Measurements from ENCODE around the gene KCNK10. TPM values are rescaled to one million over a fixed set of nuclear protein-coding genes. Genes with fewer than 3 reads are reported as not detected.

Gene KCNK10
- total RNA-seq, 1 donor from 2014 or later: not detected

- peaks cover 66% of the 10 kb centered on the region for H3K27me3 Mint-ChIP-seq
- DNase-seq: no peak
- H3K4me3 Mint-ChIP-seq: no peak overlapping the region
- H3K27ac Mint-ChIP-seq: no peak overlapping the region
- H3K36me3 Mint-ChIP-seq (ENCODE audit: low read depth): no peaks in the 10 kb centered on the region
- peaks cover 2% of the 10 kb centered on the region for H3K4me1 Mint-ChIP-seq
- no peaks in the 10 kb centered on the region for H3K9me3 Mint-ChIP-seq
- intact Hi-C loops (cut with micrococcal nuclease): no loop called here
Observed at GRCh38 chr14:88326352-88327103, 3.5 kb upstream of the KCNK10 start.

GRCh38 chr14:88325883-88326282, 2.8 kb upstream of the KCNK10 start:
- DNase-seq: no peak
- intact Hi-C loops (cut with micrococcal nuclease): no loop called here
- Mint-ChIP-seq H3K36me3 (ENCODE audit: low read depth) (no peaks in the 10 kb centered on the region), H3K4me1 (peaks cover 2% of the 10 kb centered on the region), H3K27ac (no peak overlapping the region), H3K9me3 (no peaks in the 10 kb centered on the region), H3K27me3 (peaks cover 66% of the 10 kb centered on the region), H3K4me3 (no peak overlapping the region)

GRCh38 chr14:88324930-88325329, 1.9 kb upstream of the KCNK10 start:
- H3K9me3 Mint-ChIP-seq: no peaks in the 10 kb centered on the region
- H3K4me3 Mint-ChIP-seq: no peak overlapping the region
- no peaks in the 10 kb centered on the region for H3K36me3 Mint-ChIP-seq (ENCODE audit: low read depth)
- H3K4me1 Mint-ChIP-seq: peaks cover 2% of the 10 kb centered on the region
- no peak for DNase-seq
- intact Hi-C loops (cut with micrococcal nuclease): no loop called here
- H3K27me3 Mint-ChIP-seq: peaks cover 60% of the 10 kb centered on the region
- no peak overlapping the region for H3K27ac Mint-ChIP-seq

- peaks cover 2% of the 10 kb centered on the region for H3K4me1 Mint-ChIP-seq
- H3K9me3 Mint-ChIP-seq: no peaks in the 10 kb centered on the region
- no peaks in the 10 kb centered on the region for H3K36me3 Mint-ChIP-seq (ENCODE audit: low read depth)
- peaks cover 55% of the 10 kb centered on the region for H3K27me3 Mint-ChIP-seq
- DNase-seq: no peak
- no peak overlapping the region for H3K27ac Mint-ChIP-seq
- intact Hi-C loops (cut with micrococcal nuclease): no loop called here
- H3K4me3 Mint-ChIP-seq: no peak overlapping the region
Observed at GRCh38 chr14:88324491-88324890, 1.4 kb upstream of the KCNK10 start.

GRCh38 chr14:88323523-88324199, 592 bp upstream of the KCNK10 start:
- no peak overlapping the region for H3K27ac Mint-ChIP-seq
- DNase-seq: no peak
- peak overlapping the region; percentile 63 for H3K4me3 Mint-ChIP-seq
- H3K9me3 Mint-ChIP-seq: no peaks in the 10 kb centered on the region
- intact Hi-C loops (cut with micrococcal nuclease): no loop called here
- H3K36me3 Mint-ChIP-seq (ENCODE audit: low read depth): no peaks in the 10 kb centered on the region
- peaks cover 48% of the 10 kb centered on the region for H3K27me3 Mint-ChIP-seq
- H3K4me1 Mint-ChIP-seq: peaks cover 2% of the 10 kb centered on the region

GRCh38 chr14:88322504-88323085, 474 bp downstream of the KCNK10 start:
- Mint-ChIP-seq H3K27ac (no peak overlapping the region), H3K27me3 (peaks cover 41% of the 10 kb centered on the region), H3K36me3 (ENCODE audit: low read depth) (no peaks in the 10 kb centered on the region), H3K4me1 (peaks cover 2% of the 10 kb centered on the region), H3K9me3 (no peaks in the 10 kb centered on the region), H3K4me3 (peak overlapping the region; percentile 53)
- intact Hi-C loops (cut with micrococcal nuclease): no loop called here
- no peak for DNase-seq

- no peak for DNase-seq
- H3K27me3 Mint-ChIP-seq: peaks cover 34% of the 10 kb centered on the region
- H3K4me1 Mint-ChIP-seq: peaks cover 2% of the 10 kb centered on the region
- intact Hi-C loops (cut with micrococcal nuclease): no loop called here
- H3K9me3 Mint-ChIP-seq: no peaks in the 10 kb centered on the region
- no peaks in the 10 kb centered on the region for H3K36me3 Mint-ChIP-seq (ENCODE audit: low read depth)
- H3K27ac Mint-ChIP-seq: no peak overlapping the region
- no peak overlapping the region for H3K4me3 Mint-ChIP-seq
Observed at GRCh38 chr14:88321692-88322503, 1.2 kb downstream of the KCNK10 start.

- no peak for DNase-seq
- Mint-ChIP-seq H3K27ac (no peak overlapping the region), H3K9me3 (no peaks in the 10 kb centered on the region), H3K36me3 (ENCODE audit: low read depth) (no peaks in the 10 kb centered on the region), H3K4me1 (peaks cover 2% of the 10 kb centered on the region), H3K27me3 (peaks cover 3% of the 10 kb centered on the region), H3K4me3 (no peak overlapping the region)
- intact Hi-C loops (cut with micrococcal nuclease): no loop called here
Observed at GRCh38 chr14:88318406-88318805, 4.7 kb downstream of the KCNK10 start.

- Mint-ChIP-seq H3K27me3 (peaks cover 3% of the 10 kb centered on the region), H3K4me3 (no peak overlapping the region), H3K9me3 (no peaks in the 10 kb centered on the region), H3K27ac (no peak overlapping the region), H3K4me1 (no peaks in the 10 kb centered on the region), H3K36me3 (ENCODE audit: low read depth) (no peaks in the 10 kb centered on the region)
- no peak for DNase-seq
- intact Hi-C loops (cut with micrococcal nuclease): no loop called here
Observed at GRCh38 chr14:88316521-88316920, 6.5 kb downstream of the KCNK10 start.

- no peak overlapping the region for H3K27ac Mint-ChIP-seq
- intact Hi-C loops (cut with micrococcal nuclease): no loop called here
- H3K4me3 Mint-ChIP-seq: no peak overlapping the region
- no peaks in the 10 kb centered on the region for H3K36me3 Mint-ChIP-seq (ENCODE audit: low read depth)
- no peak for DNase-seq
- no peaks in the 10 kb centered on the region for H3K9me3 Mint-ChIP-seq
- no peaks in the 10 kb centered on the region for H3K27me3 Mint-ChIP-seq
- no peaks in the 10 kb centered on the region for H3K4me1 Mint-ChIP-seq
Observed at GRCh38 chr14:88312257-88312656, 10.8 kb downstream of the KCNK10 start.

- Mint-ChIP-seq H3K4me3 (no peak overlapping the region), H3K27me3 (no peaks in the 10 kb centered on the region), H3K4me1 (no peaks in the 10 kb centered on the region), H3K36me3 (ENCODE audit: low read depth) (no peaks in the 10 kb centered on the region), H3K27ac (no peak overlapping the region), H3K9me3 (no peaks in the 10 kb centered on the region)
- intact Hi-C loops (cut with micrococcal nuclease): no loop called here
- no peak for DNase-seq
Observed at GRCh38 chr14:88311780-88312179, 11.3 kb downstream of the KCNK10 start.

- Mint-ChIP-seq H3K4me3 (no peak overlapping the region), H3K27ac (no peak overlapping the region), H3K9me3 (no peaks in the 10 kb centered on the region), H3K36me3 (ENCODE audit: low read depth) (no peaks in the 10 kb centered on the region), H3K4me1 (no peaks in the 10 kb centered on the region), H3K27me3 (no peaks in the 10 kb centered on the region)
- intact Hi-C loops (cut with micrococcal nuclease): no loop called here
- DNase-seq: no peak
Observed at GRCh38 chr14:88310449-88310848, 12.6 kb downstream of the KCNK10 start.

- intact Hi-C loops (cut with micrococcal nuclease): no loop called here
- no peak for DNase-seq
- Mint-ChIP-seq H3K9me3 (no peaks in the 10 kb centered on the region), H3K36me3 (ENCODE audit: low read depth) (no peaks in the 10 kb centered on the region), H3K27ac (no peak overlapping the region), H3K27me3 (no peaks in the 10 kb centered on the region), H3K4me3 (no peak overlapping the region), H3K4me1 (no peaks in the 10 kb centered on the region)
Observed at GRCh38 chr14:88310021-88310420, 13.0 kb downstream of the KCNK10 start.
